SU-DHL-6 (cell line): ENCODE measurements around the gene MAPK10.

Experiments used
- EZH2phosphoT487 ChIP-seq: fragments of 200-600 bp; sonication (generic), shearing (Covaris generic); conservative IDR thresholded peaks from 2 replicates; pipeline ENCODE4 v1.6.1; 2018; ENCODE audit warnings: mild to moderate bottlenecking, antibody characterized with exemption, low read length, moderate library complexity, mixed read lengths
- TF ChIP-seq, protein P1 (sequence below): fragments of 200-600 bp; sonication (generic); IDR thresholded peaks from one replicate; pipeline ENCODE4 v1.5.1; 2017; ENCODE audit warnings: antibody characterized with exemption, mild to moderate bottlenecking, low read length, moderate library complexity; ENCODE audit not compliant: insufficient read depth, poor library complexity, severe bottlenecking

DNA sequence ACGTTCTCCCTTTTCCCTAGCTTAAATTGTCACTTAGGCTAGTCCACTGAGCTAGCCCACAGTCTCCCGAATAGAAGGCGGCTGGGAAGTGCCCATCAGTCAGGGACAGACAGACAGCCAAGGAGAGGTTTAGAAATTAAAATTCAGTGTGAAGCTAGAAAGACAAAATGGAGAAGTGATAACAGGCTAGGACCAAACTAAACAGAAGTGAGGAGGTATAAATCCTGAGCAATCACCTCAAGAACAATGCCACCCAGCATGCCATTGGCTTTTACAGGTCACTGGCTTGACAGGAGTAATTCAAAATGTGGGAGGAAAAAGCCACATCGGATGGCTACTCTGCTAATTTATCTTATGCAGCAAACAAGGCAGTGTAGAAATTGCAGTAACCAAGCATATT lies 138.9 kb downstream of the MAPK10 start:
- TF ChIP-seq, protein P1, sequence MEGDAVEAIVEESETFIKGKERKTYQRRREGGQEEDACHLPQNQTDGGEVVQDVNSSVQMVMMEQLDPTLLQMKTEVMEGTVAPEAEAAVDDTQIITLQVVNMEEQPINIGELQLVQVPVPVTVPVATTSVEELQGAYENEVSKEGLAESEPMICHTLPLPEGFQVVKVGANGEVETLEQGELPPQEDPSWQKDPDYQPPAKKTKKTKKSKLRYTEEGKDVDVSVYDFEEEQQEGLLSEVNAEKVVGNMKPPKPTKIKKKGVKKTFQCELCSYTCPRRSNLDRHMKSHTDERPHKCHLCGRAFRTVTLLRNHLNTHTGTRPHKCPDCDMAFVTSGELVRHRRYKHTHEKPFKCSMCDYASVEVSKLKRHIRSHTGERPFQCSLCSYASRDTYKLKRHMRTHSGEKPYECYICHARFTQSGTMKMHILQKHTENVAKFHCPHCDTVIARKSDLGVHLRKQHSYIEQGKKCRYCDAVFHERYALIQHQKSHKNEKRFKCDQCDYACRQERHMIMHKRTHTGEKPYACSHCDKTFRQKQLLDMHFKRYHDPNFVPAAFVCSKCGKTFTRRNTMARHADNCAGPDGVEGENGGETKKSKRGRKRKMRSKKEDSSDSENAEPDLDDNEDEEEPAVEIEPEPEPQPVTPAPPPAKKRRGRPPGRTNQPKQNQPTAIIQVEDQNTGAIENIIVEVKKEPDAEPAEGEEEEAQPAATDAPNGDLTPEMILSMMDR, result no peak
- no peak for TF ChIP-seq EZH2phosphoT487
